Sigmoid colon (tissue), 7 donors: Measurements from ENCODE around the gene MEGF11. TPM values are rescaled to one million over a fixed set of nuclear protein-coding genes. Genes with fewer than 3 reads are reported as not detected.

Experiments used
- DNase-seq: peaks from one replicate; pipeline ENCODE4 v3.0.0-alpha.2; 2019
- H3K27ac ChIP-seq, 4 donors: fragments of 200-600 bp; sonication (generic); one replicate each; pipeline ENCODE4 v1.5.1; 2016 to 2019; ENCODE audit warnings: mild to moderate bottlenecking in 1 of 4
- H3K27me3 ChIP-seq, 3 donors: fragments of 200-600 bp; sonication (generic); one replicate each; pipeline ENCODE4 v1.5.1; 2019; ENCODE audit warnings: mild to moderate bottlenecking in 1 of 3
- H3K36me3 ChIP-seq, 4 donors: fragments of 200-600 bp; sonication (generic); one replicate each; pipeline ENCODE4 v1.5.1; 2016 to 2019
- H3K4me1 ChIP-seq, 4 donors: fragments of 200-600 bp; sonication (generic); one replicate each; pipeline ENCODE4 v1.5.1; 2017 to 2019
- H3K4me3 ChIP-seq, 4 donors: fragments of 200-600 bp; sonication (generic); one replicate each; pipeline ENCODE4 v1.5.1; 2017 to 2019; ENCODE audit warnings: mild to moderate bottlenecking in 2 of 4, moderate library complexity in 1 of 4
- H3K9me3 ChIP-seq, 4 donors: fragments of 200-600 bp in 3 of 4; sonication (generic) in 3 of 4; one replicate each; pipeline versions ENCODE4 v1.5.1 to v1.6.1; 2013 to 2019
- EP300 ChIP-seq, 4 donors: sonication (generic); formaldehyde crosslinking; IDR thresholded peaks; one replicate each; pipeline ENCODE4 v1.6.1; 2017; ENCODE audit warnings: antibody characterized with exemption in 4 of 4
- POLR2A ChIP-seq, 2 donors: fragments of 450-650 bp; IDR thresholded peaks; one replicate each; pipeline ENCODE4 v1.6.1; 2016; ENCODE audit warnings: antibody characterized with exemption in 2 of 2, mild to moderate bottlenecking in 2 of 2, moderate library complexity in 2 of 2
- POLR2AphosphoS5 ChIP-seq, 4 donors: sonication (generic); formaldehyde crosslinking; IDR thresholded peaks; one replicate each; pipeline ENCODE4 v1.6.1; 2017; ENCODE audit warnings: antibody characterized with exemption in 4 of 4
- WGBS, 2 donors: extraction: QIAGEN DNeasy Blood & Tissue Kit; methylation state at CpG; one replicate each; pipeline ENCODE4 v1.1.7; 2013; 5-methylcytosine and 5-hydroxymethylcytosine counted together
- intact Hi-C: fragments of 100-400 bp; cut with DNase I; formaldehyde crosslinking; loops from one replicate; pipeline ENCODE4 v1.15.1; 2023
- polyA plus RNA-seq, 3 donors: library from polyadenylated mRNA; stranded (reverse); fragments of 200-250 nt; gene quantifications; one replicate each; pipeline ENCODE4 v1.2.3, GENCODE V29; 2013
- total RNA-seq, 4 donors: library from RNA; depleted of rRNA; stranded (reverse); fragments of >200 nt; gene quantifications; one replicate each; pipeline ENCODE4 v1.1.0, GENCODE V29; 2016
- TF ChIP-seq, protein P1 (sequence below), 4 experiments: fragments of 450-650 bp in 3 of 4; fragments of 200-600 bp in 1 of 4; IDR thresholded peaks; one replicate each; pipeline ENCODE4 v1.5.1; 2016 to 2019; ENCODE audit warnings: antibody characterized with exemption in 4 of 4, mild to moderate bottlenecking in 3 of 4, moderate library complexity in 2 of 4
- donor health status: healthy with polysubstance abuse.
- donor health status: Bipolar disorder and iron deficiency.
- donor health status: healthy.

Gene MEGF11
- total and polyA plus RNA-seq, 7 donors: 0.04 TPM; not detected in 6

DNA sequence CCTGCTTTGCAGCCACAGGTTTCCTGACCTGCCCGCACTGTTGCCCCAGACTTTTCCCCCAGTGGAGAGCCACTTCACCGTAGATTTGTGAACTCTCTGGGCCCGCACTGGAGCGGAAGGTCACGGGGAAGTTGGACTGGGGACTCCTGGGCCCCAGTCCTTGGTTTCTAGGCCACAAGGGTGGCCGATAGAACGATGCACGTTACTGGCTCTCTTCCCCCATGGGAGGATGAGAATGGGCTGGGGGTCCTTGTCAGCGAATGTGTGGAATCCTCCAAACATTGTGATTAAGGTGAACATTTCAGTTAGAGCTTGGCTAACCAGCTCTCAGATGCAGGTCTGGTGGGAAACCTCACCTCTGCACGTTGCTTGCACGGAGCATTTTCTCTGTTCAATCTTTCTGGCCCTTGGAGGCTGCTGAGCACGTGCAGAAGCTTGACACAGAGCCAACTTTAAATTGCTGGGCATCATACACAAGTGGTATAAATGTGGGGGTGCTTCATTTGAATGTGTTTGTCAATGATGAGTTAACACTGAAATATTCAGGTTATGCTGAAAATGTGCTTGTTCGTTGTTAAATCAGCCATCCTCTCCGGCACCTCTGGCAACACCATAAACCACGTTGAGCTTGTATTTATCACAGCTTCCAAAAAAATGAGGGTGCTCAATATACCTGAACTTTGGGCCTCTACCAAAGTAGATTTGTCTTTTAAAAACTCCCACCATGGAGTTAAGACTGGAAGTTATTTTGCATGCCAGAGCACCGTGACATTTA, 40.8 kb upstream of the MEGF11 start:
- Histone ChIP-seq H3K9me3 (no peaks in the 10 kb centered on the region), H3K4me3 (peak overlapping the region; percentile 62 to 79 (median 76)), H3K36me3 (no peaks in the 10 kb centered on the region), H3K4me1 (peaks cover 0 to 42% (median 30%) of the 10 kb centered on the region in 4 donors), H3K27ac (peak overlapping the region; percentile 88 to 94 (median 92)), H3K27me3 (no peaks in the 10 kb centered on the region)
- intact Hi-C loops: loop anchor here (5.0 kb wide), 1 partner anchor 657 kb away; no protein-coding TSS in a partner anchor
- peak in 1 of 4 donors; percentile 7 for TF ChIP-seq POLR2AphosphoS5 (IDR thresholded peaks at IDR 0.05)
- TF ChIP-seq, protein P1, sequence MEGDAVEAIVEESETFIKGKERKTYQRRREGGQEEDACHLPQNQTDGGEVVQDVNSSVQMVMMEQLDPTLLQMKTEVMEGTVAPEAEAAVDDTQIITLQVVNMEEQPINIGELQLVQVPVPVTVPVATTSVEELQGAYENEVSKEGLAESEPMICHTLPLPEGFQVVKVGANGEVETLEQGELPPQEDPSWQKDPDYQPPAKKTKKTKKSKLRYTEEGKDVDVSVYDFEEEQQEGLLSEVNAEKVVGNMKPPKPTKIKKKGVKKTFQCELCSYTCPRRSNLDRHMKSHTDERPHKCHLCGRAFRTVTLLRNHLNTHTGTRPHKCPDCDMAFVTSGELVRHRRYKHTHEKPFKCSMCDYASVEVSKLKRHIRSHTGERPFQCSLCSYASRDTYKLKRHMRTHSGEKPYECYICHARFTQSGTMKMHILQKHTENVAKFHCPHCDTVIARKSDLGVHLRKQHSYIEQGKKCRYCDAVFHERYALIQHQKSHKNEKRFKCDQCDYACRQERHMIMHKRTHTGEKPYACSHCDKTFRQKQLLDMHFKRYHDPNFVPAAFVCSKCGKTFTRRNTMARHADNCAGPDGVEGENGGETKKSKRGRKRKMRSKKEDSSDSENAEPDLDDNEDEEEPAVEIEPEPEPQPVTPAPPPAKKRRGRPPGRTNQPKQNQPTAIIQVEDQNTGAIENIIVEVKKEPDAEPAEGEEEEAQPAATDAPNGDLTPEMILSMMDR (IDR thresholded peaks at IDR 0.05): no peak
- 2 to 5% methylated on average over 16 of the region's 16 CpGs for WGBS, 2 donors
- no peak for DNase-seq

DNA sequence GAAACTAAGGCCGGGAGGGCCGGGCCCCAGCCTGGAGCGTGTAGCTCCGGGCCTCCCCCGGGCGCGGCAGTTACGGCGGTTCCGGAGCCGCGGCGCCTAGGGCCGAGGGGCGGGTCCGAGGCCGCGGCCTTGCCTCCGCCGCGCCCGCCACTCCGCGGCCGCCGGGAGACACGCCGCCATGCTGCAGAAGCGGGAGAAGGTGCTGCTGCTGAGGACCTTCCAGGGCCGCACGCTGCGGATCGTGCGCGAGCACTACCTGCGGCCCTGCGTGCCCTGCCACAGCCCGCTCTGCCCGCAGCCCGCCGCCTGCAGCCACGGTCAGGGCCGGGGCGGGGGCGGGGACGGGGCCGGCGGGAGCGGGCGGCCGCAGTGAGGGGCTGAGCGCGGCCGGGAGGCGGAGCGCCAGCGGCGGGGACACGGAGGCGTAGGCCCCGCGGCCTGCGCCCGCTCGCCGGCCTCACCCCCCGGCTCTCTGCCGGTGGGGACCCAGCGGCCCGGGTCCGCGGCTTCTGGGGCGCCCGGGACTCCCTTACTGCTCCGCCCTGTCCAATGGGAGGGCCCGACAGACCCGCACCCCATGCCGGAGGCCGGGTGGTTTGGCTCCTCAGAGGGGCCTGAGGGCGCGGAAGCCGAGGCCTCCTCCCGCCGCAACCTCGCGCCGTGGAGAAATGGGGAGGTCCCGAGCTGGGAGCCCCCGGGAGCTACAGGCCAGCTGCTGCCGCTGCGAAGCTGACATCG, 40.0 kb upstream of the MEGF11 start, which contains the start of gene DIS3L:
DIS3L (plus strand) TSS at position 150 of the 738 bp plus-strand sequence; CDS start at position 179, 29 bp downstream.
- Histone ChIP-seq H3K9me3 (no peaks in the 10 kb centered on the region), H3K27me3 (no peaks in the 10 kb centered on the region), H3K27ac (peak within 1 kb of the TSS; percentile 88 to 94 (median 92)), H3K36me3 (no peaks in the 10 kb centered on the region), H3K4me1 (peaks cover 0 to 42% (median 30%) of the 10 kb centered on the region in 4 donors), H3K4me3 (peak within 1 kb of the TSS; percentile 62 to 79 (median 76))
- WGBS, 2 donors: 0 to 1% methylated on average over 92 of the region's 92 CpGs
- peak; percentile 75 for DNase-seq
- intact Hi-C loops: loop anchor here (5.0 kb wide), 1 partner anchor 656 kb away; no protein-coding TSS in a partner anchor
- peak in 1 of 4 donors; percentile 5 for TF ChIP-seq POLR2AphosphoS5 (IDR thresholded peaks at IDR 0.05)
- TF ChIP-seq POLR2A (IDR thresholded peaks at IDR 0.05): no peak

DNA sequence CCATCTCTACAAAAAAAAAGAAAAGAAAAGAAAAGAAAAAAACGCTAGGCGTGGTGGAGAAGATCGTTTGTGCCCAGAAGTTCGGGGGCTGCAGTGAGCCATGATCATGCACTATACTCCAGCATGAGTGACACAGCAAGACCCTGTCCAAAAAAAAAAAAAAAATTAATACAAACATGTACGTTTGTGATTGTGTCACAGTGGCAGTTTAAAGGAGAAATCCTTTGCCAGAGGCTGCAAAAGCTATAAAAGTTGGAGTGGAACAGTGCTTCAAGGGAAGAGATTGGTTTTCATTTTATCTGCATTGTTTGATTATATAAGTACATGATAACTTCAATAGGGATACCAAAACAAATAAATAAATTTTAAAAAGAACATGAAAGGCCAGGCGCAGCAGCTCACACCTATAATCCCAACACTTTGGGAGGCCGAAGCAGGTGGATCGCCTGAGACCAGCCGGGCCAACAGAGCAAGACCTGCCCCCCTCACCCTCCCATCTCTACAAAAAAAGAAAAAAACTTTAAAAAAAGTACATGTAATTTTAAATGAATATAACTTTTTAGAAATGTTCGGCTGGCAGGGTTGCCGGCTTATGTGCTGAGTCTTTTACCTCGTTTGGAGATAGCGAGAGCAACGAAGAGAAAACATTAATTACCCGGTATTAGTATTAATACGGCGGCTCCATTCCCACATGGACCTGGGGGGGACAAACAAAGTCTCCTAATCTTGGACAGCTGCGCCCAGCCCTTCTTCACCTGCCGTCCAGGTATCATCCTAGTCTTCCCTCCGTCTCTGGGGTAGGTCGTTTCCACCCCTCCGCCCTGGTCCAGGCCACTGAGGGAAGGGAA, 39.2 kb upstream of the MEGF11 start:
- DNase-seq: no peak
- H3K4me1 ChIP-seq: peaks cover 0 to 42% (median 30%) of the 10 kb centered on the region in 4 donors
- peak overlapping the region; percentile 62 to 79 (median 76) for H3K4me3 ChIP-seq
- H3K27ac ChIP-seq: peak overlapping the region; percentile 88 to 94 (median 92)
- no peaks in the 10 kb centered on the region for H3K36me3 ChIP-seq
- 5 to 15% methylated on average over 22 of the region's 22 CpGs for WGBS, 2 donors
- no peaks in the 10 kb centered on the region for H3K27me3 ChIP-seq
- intact Hi-C loops: loop anchor here (5.0 kb wide), 1 partner anchor 655 kb away; no protein-coding TSS in a partner anchor
- no peak for TF ChIP-seq EP300 (IDR thresholded peaks at IDR 0.05)
- no peak for TF ChIP-seq POLR2A (IDR thresholded peaks at IDR 0.05)
- peak in 1 of 4 donors; percentile 0 for TF ChIP-seq POLR2AphosphoS5 (IDR thresholded peaks at IDR 0.05)
- H3K9me3 ChIP-seq: no peaks in the 10 kb centered on the region

DNA sequence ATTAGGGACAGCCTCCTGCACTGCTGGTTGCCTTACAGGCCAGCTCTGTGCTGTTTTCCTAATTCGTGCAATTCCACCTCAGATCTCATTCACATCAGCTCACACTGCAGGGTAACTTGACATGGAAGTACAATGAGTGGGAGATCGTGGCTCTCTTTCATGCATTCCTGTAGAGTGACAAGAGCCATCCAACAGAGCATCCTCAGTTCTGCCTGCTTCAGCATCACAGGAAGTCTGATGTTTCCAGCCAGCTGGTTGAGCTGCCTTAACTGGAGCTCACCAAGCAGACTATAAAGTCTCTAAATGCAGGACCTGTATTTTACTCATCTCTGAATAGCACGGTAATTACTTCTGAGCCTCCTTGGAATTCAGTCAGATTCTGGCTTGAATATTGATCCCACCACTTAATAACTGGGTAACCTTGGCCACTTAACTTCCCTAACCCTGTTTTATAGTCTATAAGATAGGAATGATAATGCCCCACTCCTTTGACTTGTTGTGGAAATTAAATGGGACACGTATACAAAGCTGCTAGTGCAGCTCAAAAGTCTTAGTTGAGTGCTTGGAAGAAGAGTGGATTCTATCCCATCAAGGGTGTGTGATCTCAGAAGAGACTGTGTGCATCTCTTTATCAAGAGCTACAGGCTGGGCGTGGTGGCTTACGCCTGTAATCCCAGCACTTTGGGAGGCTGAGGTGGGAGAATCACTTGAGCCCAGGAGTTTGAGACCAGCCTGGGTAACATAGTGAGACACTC, 38.4 kb upstream of the MEGF11 start:
- DNase-seq: no peak
- H3K4me1 ChIP-seq: peaks cover 0 to 45% (median 31%) of the 10 kb centered on the region in 4 donors
- H3K36me3 ChIP-seq: no peaks in the 10 kb centered on the region
- intact Hi-C loops: loop anchor here (5.0 kb wide), 1 partner anchor 655 kb away; no protein-coding TSS in a partner anchor
- peak overlapping the region; percentile 88 to 94 (median 92) for H3K27ac ChIP-seq
- WGBS, 2 donors: 54 to 81% methylated on average over 6 of the region's 6 CpGs
- no peak overlapping the region for H3K4me3 ChIP-seq
- no peaks in the 10 kb centered on the region for H3K27me3 ChIP-seq
- no peak for TF ChIP-seq EP300 (IDR thresholded peaks at IDR 0.05)
- TF ChIP-seq POLR2A (IDR thresholded peaks at IDR 0.05): no peak
- no peak for TF ChIP-seq POLR2AphosphoS5 (IDR thresholded peaks at IDR 0.05)
- TF ChIP-seq, protein P1 (IDR thresholded peaks at IDR 0.05): no peak
- no peaks in the 10 kb centered on the region for H3K9me3 ChIP-seq

DNA sequence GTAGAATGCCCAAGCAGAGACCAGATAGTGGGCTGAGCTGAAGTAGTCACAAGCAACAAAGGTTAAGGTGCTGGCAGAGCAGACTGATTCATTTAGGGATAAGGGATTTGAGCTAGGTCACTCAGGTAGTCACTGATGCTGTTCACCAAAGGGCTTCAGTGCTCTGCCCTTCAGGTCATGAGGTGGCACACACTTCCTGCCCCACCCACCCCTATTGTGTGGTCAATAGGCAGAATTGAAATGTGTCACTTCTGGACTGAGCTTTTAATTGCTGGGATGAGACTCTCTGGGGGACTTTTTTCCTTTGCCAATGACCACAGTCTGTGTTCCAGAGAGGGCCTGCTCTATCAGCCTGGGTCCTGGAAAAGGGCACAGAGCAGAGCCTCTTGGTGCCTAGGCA, 37.0 kb upstream of the MEGF11 start:
- Histone ChIP-seq H3K27me3 (no peaks in the 10 kb centered on the region), H3K4me3 (no peak overlapping the region), H3K27ac (no peak overlapping the region), H3K4me1 (peaks cover 0 to 38% (median 30%) of the 10 kb centered on the region in 4 donors), H3K9me3 (no peaks in the 10 kb centered on the region), H3K36me3 (no peaks in the 10 kb centered on the region)
- no peak for DNase-seq
- TF ChIP-seq EP300 (IDR thresholded peaks at IDR 0.05) (no peak), POLR2AphosphoS5 (IDR thresholded peaks at IDR 0.05) (no peak), POLR2A (IDR thresholded peaks at IDR 0.05) (no peak)
- TF ChIP-seq, protein P1 (IDR thresholded peaks at IDR 0.05): no peak
- intact Hi-C loops: loop anchor here (5.0 kb wide), 1 partner anchor 653 kb away; no protein-coding TSS in a partner anchor
